ENCODE results near the gene APLNR.
A peak's percentile ranks its signal among the peaks of the same experiment; 100 is the strongest.

APLNR gene

DNA sequence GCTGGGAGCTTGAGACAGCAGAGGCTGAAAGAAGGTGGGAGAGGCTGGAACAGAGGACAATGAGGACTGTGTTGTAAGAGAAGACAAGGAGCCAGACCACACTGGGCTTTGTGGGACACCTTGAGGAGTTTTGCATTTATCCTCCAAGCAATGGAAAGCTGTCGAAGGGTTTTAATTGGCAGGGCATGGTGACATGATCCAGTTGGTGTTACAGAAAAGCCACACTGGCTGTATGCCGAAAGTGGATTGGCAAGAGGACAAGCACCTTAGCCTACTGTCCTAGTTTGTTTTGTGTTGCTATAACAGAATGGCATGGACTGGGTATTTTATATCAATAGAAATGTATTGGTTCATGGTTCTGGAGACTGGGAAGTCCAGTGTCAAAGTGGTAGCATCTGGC, 14.0 kb upstream of the APLNR start:
- no peak for DNase-seq

GRCh38 chr11:57249384-57250319, 12.6 kb upstream of the APLNR start:
- DNase-seq, result peak; percentile 14

GRCh38 chr11:57248780-57249383, 11.8 kb upstream of the APLNR start:
- peak; percentile 59 for DNase-seq

DNA sequence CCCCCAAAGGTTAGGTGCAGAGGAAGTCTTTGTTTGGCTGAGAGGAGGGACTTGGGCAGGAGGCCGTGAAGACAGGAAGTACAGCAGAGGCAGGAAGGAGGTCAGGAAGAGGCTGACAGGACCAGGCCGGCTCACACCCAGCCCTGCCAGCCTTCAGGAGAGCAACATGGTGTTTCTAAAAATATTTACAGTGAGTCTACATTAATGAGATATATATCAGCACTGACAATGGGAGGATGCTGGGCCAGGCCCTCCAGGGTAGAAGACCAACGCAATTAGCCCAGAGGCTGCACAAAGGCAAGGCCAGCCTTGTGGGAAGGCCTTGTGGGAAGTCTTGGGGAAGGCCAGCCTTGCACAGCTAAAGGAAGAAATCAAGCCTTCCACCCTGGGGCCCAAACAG, 7.9 kb upstream of the APLNR start:
- DNase-seq, result no peak

DNA sequence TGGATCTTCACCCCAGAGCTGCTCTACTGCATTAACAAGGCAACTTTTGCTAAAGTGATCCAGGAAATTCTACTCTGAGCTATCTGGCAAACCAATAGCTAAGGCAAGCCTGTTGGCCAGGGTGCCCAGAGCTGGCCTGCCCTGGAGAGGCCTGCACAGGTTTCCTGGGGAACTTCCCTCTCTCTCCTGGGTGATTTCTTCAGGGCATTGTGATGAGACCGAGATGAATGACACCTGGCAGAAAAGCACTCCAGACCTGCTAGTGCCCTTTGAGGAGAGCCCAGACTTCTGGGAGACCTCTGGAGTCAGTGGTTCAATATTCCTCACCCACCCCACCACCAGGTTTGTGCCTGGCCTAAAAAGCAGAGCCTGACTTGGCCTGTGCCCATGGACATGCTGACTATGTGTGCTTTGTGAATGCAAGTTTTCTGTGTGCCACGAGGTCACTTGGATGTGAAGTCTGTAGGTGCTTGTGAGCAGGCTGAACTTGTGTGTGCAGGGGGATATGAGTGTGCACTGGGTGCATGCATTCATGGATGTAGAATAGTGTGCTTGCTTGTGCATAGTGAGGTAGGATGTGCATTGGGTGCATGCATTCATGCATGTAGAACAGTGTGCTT, 4.4 kb upstream of the APLNR start:
- DNase-seq, result no peak

GRCh38 chr11:57240757-57241156, 3.7 kb upstream of the APLNR start:
- no peak for DNase-seq

GRCh38 chr11:57240007-57240406, 3.0 kb upstream of the APLNR start:
- DNase-seq, result no peak

GRCh38 chr11:57239348-57239747, 2.3 kb upstream of the APLNR start:
- DNase-seq, result no peak

- no peak for DNase-seq
Observed at GRCh38 chr11:57235761-57236703, 1.0 kb downstream of the APLNR start.

DNA sequence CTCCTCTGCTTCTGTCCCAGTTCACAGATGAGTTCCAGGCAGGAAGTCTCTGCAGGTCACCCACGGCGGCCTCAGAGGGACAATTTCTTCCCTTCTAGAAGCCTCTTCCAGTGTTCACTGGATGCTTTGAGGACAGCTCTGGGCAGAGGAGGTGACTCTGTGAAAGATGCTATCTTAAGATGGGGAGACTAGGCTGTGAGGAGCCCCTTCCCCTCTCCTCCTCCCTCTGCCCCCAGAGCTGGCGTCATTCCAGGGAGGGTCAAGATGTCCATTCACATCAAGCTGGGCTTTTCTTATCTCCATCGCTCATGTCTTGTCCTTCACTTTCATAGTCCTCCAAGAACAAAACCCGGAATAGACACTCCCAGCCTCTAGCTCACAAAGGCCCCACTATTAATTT, 3.3 kb downstream of the APLNR start:
- no peak for DNase-seq

- no peak for DNase-seq
Observed at GRCh38 chr11:57231539-57232253, 5.4 kb downstream of the APLNR start.

GRCh38 chr11:57230791-57231538, 6.1 kb downstream of the APLNR start:
- no peak for DNase-seq

DNA sequence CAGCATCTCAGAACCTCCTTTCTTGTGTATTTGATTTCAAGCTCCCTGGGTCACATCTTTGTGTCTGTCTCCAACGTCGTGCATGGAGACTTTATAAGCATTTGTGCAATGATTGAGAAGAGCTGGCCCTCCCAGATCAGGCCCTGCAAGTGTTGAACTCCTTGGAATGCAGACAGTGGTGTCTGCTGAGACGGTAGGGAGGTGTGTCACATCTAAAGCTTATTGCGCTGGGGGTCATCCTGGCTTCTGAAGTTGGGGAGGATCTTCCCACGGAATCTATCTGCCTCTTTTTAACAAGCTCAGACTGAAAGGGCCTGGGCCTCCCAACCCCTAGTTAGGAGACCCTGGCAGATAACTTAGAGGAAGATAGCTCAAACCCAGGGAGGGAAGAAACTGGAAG, 6.7 kb downstream of the APLNR start:
- DNase-seq, result no peak

- no peak for DNase-seq
Observed at GRCh38 chr11:57228600-57228999, 8.4 kb downstream of the APLNR start.

GRCh38 chr11:57224537-57224936, 12.5 kb downstream of the APLNR start:
- DNase-seq, result no peak

GRCh38 chr11:57224128-57224527, 12.9 kb downstream of the APLNR start:
- no peak for DNase-seq

DNA sequence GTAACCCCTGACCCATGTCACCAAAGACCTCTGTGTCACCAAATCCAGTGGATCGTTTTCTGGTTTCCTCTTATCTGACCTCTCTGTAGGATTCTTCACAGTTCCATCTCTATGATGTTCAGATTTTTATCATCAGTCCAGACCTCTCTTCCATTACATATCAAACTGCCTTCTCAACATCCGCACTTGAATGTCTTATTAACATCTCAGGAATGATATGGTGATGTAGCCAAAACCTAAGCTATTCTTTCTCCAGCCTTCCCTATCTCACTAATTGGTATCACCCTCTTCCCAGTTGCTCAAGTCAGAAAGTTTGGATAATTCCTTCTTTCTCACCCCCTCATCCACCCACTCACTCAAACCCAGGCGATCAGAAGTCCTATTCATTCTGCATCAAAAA, 13.4 kb downstream of the APLNR start:
- DNase-seq, result no peak

DNA sequence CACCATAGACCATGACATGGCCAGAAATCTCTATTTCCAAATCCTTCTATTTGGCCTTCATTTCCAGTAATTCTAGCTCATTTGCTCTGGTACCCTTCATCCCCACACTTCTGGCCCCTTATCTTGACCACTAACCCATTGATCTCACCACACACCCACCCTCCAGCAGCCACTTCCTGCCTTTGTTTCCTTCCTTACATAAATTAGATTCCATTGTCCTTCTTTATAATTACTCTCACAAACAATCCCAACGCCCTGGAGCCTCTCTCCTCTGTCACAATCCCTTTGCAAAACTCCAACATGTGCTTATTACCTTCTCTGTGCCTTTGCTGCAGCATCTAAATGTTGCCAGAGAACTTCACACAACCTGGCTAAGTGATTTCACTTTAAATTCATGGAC, 14.8 kb downstream of the APLNR start:
- no peak for DNase-seq

DNA sequence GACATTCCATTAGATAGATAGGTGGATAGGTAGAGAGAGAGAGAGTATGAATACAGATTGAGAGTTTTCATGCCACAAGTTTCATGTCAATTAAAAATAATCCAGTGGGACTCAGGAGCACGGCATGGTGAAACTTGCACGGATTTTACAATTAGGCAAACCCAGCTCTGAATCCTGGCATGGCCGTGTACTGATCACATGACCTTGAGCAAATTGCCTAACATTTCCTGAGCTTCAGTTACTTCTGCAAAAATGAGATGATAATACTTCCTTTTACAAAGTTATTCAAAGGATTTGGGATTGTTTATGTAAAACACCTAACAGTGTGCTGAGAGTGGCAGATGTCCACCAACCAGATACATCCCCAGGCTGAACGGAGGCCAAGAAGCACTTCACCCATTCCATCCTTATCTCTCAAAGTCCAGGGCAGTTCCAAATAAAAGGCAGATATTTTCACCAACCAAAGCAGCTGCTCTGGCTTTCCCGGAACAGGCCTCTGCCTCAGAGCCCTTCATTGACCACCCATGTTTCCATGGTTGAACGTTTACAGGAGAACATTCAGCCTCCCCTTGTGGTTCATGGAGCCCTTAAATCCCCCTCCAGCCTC, 17.9 kb downstream of the APLNR start:
- DNase-seq, result no peak

DNA sequence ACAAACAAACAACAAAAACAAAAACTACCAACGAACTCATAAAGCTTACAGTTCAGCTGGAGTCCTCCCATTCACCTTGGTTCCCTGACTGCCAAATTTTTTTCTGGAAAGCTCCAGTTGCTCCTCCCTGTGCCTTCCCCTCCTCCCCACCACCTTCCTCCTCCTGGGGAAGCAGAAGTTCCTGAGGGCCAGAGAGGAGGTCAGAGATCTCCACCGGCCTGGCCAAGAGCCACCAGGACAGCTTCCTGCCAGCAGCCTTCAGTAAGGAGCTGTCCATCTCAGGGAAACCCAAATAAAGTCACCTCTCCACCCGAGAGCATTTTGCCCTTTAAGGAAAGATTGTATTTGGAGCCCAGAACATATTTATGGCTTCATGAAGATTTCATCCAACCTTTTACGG, 20.0 kb downstream of the APLNR start:
- DNase-seq, result no peak

DNA sequence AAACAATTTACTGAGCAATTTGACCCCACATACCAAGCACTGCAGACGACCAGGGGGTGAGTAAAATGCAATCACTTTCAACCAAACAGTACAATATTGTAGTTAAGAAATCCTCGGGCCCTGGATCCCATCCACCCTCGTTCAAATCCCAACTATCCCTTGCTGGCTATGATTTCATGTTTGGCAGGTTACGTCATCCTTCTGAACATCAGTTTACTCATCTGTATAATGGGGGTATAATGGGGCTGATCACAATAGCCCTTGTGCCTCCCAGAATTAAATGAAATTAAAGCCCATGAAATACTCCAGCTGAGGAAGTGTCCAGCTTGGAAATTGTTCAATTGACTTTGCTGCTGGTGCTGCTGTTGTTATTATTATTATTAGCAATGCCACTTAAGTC, 20.6 kb downstream of the APLNR start:
- no peak for DNase-seq

Data from T1000 (cell line).